HFF-Myc (cell line): ENCODE measurements around the gene ADAMTS12.
A peak's percentile ranks its signal among the peaks of the same experiment; 100 is the strongest.
"Not testable (repeated sequence)": the region's sequence is repeated elsewhere in the genome, so short reads cannot be mapped to it uniquely, and the experiment has no call there.

Experiments
- DNase-seq: peaks from one replicate; pipeline ENCODE4 v3.0.0-alpha.2; 2011; ENCODE audit warnings: low read depth; ENCODE audit errors: extremely low read depth
- H3K4me3 ChIP-seq: replicated peaks from 2 replicates; pipeline ENCODE4 v1.5.1; 2011; ENCODE audit warnings: low read depth, mild to moderate bottlenecking, control low read depth, low read length
- CTCF ChIP-seq: IDR thresholded peaks from 2 replicates; pipeline ENCODE4 v1.5.1; 2012; ENCODE audit warnings: mild to moderate bottlenecking, low read depth, low read length, control low read depth; ENCODE audit errors: missing control alignments

ADAMTS12 gene

GRCh38 chr5:33880319-33880718 is 11.5 kb downstream of the ADAMTS12 start:
- TF ChIP-seq CTCF = no peak
- H3K4me3 ChIP-seq = no peak overlapping the region
- DNase-seq = no peak

GRCh38 chr5:33877449-33877848 is 14.3 kb downstream of the ADAMTS12 start:
- no peak overlapping the region for H3K4me3 ChIP-seq
- no peak for TF ChIP-seq CTCF
- no peak for DNase-seq

GRCh38 chr5:33867241-33867640 is 24.5 kb downstream of the ADAMTS12 start:
- no peak overlapping the region for H3K4me3 ChIP-seq
- DNase-seq = peak; percentile 45
- TF ChIP-seq CTCF = no peak

GRCh38 chr5:33859177-33859576 is 32.6 kb downstream of the ADAMTS12 start:
- not testable (repeated sequence) for DNase-seq, H3K4me3 ChIP-seq

GRCh38 chr5:33857037-33857436 is 34.8 kb downstream of the ADAMTS12 start:
- DNase-seq = no peak
- no peak for TF ChIP-seq CTCF
- H3K4me3 ChIP-seq = no peak overlapping the region

- no peak overlapping the region for H3K4me3 ChIP-seq
- no peak for DNase-seq
- TF ChIP-seq CTCF = no peak
Measured at GRCh38 chr5:33855396-33855795, 36.4 kb downstream of the ADAMTS12 start.

GRCh38 chr5:33854733-33855151 is 37.0 kb downstream of the ADAMTS12 start:
- no peak overlapping the region for H3K4me3 ChIP-seq
- TF ChIP-seq CTCF = no peak
- no peak for DNase-seq
